EL (cell line): ENCODE data around the gene XYLT2.
A peak's percentile ranks its signal among the peaks of the same experiment; 100 is the strongest.

Experiments
- DNase-seq: peaks from one replicate; pipeline ENCODE4 v3.0.0-alpha.2; 2016

Gene XYLT2

DNA sequence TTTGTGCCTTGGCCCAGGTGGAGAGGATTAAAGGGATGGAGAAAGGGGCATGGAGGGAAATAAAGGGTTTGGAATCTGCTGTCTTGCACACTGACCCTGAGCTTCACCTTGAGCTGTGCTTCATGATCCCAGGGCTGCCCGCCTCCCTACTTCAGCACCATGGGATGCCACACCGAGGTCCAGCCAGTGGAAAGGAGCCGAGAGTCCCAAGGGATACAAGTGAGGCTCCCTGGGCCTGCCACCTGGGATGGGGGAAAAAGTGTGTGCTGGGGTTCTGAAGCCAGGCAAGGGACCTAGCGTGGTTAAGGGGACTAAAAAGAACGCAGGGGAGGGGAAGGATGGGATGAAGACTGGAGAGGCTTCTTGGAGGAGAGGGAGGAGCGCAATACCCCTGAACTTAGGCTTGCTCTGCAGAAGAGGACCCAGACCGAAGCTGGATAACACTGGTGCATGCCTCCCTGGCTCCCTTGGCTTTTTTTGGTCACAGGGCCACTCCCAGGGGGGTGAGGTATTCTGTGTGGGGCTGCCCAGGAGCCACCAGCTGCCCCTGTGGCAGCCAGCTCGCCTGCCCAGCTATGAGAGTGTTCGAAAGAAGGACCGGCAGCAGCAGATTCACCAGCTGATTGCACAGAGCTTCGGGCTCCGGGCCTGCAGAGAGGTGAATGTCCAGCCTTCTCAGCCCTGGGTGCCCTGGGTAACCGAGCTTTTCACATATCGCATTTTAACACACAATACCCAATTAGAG, 19.9 kb downstream of the XYLT2 start:
- DNase-seq = no peak

DNA sequence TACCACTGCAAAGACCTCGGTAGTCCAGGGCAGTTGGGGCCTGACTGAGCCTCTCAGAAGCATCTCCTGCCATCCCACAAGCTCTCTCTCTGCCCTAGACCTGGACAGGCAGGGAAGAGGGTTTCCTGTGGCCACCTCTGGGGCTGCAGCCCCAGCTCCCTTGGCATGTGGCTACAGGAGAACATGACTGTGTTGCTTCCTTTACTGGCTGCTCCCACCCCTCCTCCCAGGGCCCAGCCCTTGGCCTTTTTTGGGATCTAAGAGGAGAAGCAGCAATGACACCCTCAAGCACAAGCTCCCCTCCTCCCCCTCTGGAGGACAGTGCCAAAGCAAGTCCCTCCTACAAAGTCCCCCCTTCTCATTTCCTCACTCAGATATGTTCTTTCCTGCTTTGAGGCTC, 21.5 kb downstream of the XYLT2 start:
- DNase-seq = no peak

DNA sequence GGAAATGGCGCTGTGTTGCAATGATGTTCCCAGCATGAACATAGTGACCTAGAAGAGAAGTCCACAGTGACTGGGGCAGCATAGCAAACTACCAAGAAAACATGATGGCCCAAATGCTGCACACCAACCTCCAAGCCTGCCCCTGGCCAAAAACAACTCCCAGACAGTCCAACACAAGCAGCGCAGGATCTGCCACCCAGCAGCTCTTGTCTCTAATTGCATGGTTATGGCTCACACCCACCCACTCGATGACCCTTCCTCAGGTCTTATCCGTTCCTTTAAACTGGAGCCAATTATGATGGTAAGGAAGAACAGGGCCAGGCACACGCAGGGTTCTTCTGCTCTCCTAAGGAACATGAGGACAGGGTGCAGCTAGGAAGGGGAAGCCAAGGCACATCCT, 24.1 kb downstream of the XYLT2 start:
- DNase-seq = no peak

DNA sequence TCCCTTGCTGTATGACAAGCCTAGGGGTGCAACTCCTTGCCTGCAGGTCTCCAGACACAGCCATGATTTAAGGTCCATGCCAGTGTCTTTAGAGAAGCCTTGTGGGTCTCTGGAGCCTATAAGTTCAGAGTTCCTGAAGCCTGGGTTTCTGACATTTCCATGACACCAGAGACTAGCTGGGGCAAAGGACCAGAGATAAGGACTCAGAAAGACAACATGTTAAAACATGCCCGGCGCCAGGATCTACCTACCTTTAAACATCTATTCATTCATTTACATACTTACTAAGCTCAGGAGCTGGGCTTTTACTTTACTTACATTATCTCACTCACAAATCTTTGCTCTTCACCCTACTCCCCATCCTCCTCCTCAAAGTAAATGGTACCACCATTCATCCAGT, 25.6 kb downstream of the XYLT2 start:
- no peak for DNase-seq

DNA sequence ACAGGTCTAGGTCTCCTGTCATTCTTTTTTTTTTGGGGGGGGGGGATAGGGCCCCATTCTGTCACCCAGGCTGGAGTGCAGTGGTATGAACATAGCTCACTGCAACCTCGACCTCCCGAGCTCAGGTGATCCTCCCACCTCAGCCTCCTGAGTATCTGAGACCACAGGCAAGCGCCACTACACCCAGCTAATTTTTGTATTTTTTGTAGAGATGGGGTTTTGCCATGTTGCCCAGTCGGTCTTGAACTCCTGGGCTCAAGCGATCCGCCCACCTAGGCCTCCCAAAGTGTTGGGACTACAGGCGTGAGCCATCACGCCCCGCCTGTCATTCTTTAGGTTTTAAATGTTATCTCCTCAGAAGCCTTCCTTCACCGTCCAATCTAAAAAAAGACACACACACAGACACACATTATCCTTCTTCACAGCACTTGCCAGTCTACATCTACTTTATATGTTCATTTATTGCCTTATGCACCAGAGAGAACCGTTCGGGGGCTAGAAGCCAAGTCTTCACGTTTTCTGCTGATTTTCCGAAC, 26.4 kb downstream of the XYLT2 start:
- DNase-seq = no peak

DNA sequence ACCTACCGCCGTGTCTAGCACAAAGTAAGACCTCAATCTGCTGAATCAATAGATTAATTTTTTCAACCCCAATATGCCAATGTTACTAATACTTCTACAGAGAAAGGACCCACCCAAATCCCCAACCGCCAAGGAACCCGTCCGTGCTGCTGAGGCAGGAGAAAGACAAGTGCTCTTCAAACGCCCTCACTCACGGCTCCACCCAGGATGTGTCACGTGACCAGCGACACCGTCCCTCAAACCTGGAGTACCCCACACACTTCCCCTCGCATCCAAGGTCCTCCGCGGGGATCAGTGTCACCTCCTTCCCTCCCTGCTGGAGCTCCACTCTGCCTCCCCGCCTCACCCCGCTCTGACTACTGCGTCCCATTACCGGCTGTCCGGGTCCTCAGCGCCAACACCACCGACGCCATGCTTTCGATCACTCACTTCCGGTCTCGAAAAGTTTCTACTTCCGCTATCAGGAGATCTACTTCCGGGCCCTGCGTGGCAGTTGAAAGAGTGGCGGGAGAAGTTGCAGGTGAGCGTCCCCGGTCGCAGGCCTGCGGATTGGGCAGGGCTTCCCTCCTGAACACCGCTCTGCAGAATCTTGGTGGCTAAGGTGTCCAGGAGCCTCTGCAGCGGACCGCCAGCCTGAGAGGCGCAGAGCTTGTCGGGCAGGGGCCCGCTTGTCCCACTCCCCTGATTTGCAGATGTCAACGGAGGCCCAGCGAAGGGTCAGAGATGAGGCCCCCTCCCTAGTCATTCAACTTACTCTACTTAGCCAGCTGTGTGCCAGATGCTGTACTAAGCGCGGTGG, 27.0 kb downstream of the XYLT2 start, which contains the start of the genes EME1 and MRPL27:
Gene EME1 (plus strand): TSS at position 472 of the 799 bp plus-strand sequence. CDS start 1,980 bp downstream, outside the sequence.
Gene MRPL27 (minus strand): TSS at position 427 of the 799 bp plus-strand sequence. CDS start 14 bp downstream, at position 413.
- DNase-seq = peak; percentile 89

DNA sequence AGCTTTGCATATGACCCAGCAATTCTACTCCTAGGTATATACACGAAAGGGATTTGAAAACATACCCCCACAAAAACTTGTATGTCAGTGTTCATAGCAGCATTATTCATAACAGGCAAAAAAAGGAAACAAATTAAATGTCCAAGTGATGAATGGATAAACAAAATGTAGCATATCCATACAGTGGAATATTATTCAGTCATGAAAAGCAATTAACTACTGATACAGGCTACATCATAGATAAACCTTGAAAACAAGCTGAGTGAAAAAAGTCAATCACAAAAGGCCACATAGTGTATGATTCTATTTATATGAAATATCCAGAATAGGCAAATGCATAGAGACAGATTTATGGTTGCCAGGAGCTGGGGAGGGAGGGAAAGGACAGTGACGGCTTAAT, 27.8 kb downstream of the XYLT2 start:
- no peak for DNase-seq

DNA sequence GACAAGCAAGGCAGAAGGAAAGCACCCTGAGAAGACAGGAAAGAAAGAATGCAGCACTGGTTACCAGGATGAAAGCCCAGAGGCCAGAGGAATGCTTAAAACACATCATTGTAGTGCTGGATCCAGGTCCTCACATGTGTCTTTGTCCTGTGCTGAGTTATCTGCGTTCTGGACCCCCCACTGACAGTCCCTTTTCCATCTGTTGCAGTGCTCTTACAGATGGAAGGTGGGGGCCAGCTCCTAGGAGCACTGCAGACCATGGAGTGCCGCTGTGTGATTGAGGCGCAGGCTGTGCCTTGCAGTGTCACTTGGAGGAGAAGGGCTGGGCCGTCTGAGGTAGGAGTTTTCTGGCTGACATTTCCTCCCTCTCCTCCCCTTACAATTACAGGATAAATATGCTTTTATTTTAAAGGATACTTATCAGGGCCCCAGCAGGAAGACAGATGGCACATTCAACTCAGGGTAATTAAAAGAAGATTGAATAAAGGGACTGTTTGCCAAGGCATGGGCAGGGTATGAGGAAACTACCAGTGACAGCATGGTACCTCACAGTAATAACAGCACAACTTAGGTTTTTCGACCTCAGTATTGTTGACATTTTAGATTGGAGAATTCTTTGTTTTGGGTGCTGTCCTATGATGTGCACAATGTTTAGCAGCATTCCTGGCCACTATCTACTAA, 30.1 kb downstream of the XYLT2 start:
- no peak for DNase-seq

DNA sequence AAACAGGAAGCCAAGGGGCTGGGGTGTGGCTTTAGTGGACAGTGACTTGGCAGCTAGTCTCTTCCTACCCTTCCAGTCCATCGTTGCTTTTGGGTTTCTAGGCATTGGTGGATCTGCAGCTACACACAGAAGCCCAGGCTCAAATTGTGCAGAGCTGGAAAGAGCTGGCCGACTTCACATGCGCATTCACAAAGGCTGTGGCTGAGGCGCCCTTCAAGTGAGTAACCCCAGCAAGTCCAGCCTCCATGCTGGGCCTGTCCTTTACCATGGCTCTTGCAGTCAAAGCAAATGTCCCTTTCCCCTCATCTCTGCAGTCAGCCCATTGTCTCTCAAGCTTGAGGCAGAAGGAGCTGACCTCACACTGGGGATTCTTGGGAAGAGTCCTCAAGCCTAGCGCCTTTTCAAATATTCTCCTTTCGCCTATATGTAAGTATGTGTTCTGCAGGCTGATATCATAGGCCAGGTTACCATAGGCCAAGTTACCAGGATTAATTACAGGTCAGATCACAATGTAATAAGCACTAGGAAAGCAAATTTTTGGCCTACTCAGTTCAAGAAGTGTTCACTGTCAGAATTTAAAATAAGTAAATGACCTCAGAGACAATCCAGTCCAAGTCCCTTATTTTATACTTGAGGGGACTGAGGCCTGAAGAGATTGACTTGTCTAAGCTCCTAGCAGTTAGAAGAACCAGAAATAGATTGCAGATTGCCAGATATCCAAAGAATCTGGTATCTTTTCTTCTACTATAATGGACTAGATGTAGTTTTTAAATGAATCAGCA, 33.6 kb downstream of the XYLT2 start:
- DNase-seq = no peak

DNA sequence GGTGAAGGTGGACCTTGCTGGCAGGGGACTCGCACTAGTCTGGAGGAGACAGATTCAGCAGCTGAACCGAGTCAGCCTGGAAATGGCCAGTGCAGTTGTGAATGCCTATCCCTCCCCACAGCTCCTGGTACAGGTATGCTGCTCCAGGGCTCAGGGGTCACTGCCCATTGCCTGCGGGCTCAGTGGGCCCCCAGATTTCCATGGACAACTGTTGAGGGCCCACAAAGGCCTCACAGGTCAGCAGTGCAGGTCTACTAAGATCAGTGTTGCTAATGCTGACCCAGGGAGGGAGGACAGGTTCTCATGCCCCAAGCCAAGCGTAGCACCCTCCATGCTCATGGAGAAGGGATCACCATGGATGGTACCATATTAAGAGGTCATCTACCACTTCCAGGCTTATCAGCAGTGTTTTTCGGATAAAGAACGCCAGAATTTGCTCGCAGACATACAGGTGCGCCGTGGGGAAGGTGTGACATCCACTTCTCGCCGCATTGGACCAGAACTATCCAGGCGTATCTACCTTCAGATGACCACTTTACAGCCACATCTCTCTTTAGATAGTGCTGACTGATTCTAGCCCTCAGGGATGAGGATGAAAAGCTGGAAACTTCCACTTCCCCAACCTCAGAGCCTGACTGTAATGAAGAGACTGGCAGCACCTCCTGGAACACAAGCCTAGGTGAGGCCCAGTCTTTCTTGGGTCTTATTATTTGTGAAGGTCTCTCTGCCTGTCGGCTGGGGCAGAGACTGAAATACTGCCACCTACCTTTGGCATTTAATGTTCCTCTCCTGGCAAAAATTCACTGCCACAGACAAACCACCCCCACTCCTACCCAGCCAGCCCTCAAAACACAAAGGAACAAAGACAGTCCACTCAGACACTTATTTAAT, 34.7 kb downstream of the XYLT2 start:
- no peak for DNase-seq

DNA sequence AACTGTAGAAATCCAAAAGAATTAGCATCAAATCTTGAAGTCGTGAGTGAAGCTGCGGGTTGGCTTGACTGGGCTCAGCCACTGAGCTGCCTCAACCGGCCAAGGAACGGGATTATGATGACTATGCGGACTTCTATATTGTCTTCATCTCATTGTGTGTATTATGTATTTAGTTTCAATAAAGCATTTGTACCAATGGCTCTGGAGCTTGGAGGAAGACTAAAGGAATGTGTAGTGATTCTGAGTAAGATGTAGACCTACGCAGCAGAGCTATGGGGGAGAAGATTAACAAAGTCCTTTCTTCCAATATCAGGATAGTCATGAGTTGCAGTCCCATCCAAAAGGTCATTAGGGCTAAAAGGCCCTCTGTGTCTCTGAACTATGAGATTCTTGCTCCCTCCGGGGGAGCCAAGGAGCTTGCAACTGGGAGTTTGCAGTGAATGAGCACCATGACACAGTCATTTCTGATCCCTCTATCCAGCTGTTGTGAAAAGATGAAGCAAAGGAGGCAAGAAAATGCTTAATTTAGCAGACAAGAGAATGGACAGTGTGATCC, 35.4 kb downstream of the XYLT2 start:
- DNase-seq = no peak

DNA sequence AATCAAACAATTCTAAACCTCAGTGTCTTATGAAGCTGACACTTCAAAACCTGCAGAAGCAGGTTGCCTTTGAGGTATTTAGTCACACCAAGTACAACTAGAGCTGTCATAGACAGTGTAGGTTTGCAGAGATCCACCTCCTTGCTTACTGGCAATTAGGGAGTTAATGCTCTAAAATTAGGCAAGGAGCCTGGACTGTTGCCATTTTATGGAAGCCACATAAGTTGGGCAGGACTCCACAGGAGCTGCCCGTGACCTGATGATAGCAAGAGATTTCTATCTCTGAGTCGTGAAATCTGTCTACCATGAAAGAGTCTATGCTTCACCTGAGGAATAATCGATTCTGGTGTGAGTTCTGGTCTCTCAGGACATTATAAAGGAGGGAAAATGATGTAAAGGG, 36.0 kb downstream of the XYLT2 start:
- DNase-seq = no peak

DNA sequence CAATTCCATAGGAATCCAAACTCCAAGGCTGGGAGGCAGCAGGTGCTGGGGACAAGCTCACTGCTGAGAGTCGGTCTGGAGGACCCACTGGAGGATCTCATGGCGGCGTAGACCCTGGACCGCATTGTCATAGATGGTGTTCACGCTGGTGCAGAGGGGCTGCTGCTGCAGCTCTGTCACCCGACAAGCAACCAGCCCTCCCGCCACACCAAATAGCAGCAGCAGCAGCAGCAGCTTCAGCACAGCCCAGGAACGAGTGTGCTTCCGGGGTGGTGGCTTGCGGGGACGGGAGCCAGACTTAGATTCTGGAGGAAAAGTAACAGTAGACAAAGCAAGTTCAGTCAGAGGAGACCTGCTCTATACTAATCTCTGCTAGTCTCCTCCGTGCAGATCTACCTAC, 37.0 kb downstream of the XYLT2 start:
- no peak for DNase-seq

DNA sequence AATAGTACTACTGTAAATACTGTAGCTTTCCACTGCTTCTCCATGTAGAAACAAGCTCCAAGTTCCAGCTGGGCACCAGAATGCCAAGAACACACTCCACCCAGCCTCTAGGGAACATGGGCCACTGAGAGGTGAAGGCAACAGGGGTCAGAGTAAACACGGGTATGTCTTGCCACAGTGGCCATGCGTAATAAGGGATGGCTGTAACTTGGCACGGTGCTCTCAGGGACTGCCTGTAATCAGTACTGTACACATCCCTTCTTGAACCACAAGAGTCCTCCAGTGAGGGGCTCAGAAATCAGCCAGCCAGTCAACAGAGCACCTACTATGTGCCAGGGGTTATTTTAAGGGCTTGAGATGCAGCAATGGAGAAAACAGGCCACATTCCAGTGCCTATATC, 40.6 kb downstream of the XYLT2 start:
- no peak for DNase-seq

DNA sequence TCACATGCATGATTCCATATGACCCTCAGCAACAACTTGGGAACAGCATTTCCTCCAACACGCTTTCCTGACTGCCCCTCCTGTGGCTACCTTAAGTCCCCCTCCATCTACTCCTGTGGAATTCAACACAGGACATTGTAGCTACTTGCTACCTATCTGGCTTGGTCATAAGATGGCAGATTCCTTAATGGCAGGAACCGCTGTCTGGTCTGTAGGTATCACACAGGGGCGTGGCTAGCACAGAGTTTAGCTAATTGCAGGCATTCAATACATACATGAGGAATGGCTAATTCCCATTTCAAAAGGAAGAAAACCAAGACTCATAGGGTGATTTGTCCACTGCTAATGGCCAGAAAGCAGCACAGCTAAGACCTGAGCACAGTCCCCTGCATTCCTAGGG, 42.8 kb downstream of the XYLT2 start:
- no peak for DNase-seq

DNA sequence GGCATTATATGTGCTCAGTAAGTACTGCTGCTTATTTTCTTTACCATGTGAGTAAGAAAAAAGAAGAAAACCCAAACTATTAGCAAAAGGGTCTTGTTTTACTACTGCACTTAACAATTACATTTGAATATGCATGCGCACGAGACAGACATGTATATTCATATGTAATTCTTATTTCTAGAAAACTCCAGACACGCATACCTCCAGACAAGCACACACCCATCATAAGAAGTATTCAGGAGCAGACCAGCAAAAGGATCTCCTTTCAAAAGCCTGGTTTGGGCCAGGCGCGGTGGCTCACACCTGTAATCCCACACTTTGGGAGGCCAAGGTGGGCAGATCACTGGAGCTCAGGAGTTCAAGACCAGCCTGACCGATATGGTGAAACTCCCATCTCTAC, 43.6 kb downstream of the XYLT2 start:
- DNase-seq = no peak

DNA sequence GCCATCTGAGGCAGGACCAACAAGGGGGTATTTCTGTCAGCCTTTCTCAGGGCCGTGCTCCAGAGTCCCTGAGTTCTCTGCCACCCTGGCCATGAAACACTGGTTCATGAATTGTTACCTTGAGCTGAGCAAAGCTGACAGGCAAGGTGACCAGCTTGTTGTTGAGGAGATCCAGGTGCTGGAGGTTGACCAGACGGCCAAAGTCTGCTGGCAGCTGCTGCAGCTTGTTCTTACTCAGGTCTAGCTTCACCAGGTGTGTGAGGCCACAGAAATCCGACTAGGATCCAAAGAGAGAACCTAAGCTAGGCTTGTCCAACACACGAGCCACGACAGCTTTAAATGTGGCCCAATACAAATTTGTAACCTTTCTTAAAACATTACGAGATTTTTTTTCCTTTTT, 46.7 kb downstream of the XYLT2 start:
- DNase-seq = no peak

DNA sequence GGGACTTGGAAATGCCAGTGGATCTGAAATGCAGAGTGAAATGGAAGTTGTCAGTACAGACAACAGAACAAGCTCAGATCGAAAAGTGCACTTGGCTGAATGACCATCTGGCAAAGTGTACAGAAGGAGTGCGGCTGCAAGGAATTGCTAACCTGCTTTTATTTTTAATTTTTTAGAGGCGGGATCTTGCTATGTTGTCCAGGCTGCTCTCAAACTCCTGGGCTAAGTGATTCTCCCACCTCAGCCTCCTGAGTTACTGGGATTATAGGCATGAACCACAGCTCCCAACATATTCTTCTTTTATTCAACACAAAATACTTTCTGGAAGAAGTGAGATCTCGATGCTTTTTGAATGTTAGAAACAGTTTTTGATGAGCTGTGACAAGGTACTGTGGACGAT, 47.8 kb downstream of the XYLT2 start:
- no peak for DNase-seq

DNA sequence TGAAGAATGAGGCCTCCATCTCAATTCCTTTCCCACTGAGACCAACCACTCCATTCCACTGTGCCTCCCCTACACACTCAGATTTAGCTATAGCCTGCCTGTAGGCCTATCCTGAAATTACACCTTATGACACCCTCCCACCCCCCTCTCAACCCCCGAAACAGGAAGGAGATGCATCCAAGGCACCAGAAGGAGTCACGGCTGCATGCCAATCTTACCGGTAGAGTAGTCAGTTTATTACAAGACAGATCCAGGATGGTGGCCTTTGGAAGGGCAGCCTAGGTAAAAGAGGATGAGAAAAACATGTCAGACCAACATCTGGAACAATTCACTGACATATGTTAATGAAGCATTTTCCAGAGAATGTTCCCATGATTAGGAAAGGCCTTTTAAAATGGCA, 48.8 kb downstream of the XYLT2 start:
- no peak for DNase-seq

DNA sequence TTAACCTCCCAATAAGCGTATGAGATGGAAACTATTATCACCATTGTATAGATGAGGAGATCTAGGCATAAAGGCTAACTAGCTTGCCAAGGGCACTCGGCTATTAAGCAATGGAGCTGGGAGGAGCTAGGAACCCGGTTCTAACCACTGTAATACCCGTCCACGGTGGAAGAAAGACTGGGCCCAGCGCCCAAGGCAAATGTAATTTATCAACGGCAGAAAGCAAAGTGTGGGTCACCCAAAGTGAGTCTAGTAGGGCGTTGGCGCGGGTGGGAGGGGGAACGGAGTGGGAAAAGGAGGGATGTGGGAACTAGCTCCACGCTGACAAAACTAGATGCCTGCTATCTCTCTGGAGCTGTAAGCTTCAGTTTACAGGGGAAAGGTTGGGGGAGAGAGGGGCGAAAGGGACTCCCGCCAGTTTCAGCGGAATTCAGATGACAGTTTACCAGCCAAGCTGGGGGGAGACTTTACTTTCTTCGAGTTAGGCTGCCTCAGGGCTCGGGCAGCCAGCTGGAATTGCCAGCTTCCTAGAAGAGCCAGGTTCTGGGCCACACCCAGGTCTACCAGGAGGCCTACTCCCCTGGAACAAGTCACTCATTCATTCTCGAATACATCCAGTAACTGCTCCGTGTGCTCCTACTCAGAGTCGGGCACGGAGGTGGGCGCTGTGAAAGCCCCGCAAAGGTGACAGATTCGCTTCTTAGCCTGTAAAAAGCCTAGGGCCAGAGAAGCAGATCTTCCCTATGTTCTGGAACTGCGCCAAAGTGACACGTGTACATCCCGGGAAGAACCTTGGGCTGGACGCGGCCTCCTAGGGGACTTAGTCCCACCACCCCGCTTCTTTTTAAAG, 50.6 kb downstream of the XYLT2 start:
- DNase-seq = peak; percentile 63
